HuH-7.5 (cell line): ENCODE measurements around the gene SLC8A2.
"Not testable (repeated sequence)": the region's sequence is repeated elsewhere in the genome, so short reads cannot be mapped to it uniquely, and the experiment has no call there.

Source experiments
- DNase-seq: peaks from one replicate; pipeline ENCODE4 v3.0.0; 2011; ENCODE audit warnings: low spot score

The SLC8A2 gene

DNA sequence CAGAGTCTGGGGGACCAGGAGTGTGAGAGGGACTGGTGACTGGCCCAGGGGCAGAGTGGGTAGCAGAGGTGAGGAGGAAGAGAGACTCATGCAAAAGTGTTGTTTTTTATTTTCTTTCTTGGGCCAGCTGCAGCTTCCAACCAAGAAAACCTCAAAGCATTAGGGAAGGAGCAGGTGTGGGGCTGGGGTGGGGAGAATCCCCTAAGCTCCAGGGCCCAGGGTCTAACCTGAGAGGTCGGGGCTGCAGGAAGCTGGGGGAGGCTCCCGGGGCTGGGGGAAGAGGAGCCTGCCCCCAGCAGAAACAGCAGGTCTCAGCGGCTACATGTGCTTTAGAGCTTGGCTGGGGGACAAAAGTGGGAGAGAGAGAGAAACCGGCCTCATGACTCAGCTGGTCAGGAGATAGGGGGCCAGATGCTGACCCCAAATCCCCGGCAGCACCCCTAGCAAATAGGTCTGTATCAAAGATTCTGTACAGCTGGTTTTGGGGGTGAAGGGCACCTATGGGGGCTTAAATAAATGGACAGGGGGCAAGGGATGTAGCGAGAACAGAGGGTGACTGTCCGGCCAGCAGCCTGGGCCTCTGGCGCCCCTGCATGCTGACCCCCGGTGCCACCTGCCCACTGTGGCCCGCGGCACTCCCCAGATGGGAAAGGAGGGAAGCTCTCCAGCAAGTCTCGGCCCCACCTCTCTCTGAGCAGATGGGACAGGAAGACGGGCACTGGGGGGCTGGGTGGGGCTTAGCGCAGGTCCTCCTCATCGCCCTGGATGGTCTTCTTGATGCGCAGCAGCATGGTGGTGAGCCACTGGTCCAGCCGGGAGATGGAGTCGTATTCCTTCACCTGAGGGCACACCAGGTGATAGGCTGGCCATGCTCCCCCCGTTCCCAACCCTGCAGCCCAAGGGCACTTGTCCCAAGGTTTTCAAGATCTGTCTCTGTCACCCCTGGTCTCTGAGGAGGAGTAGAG, 16.1 kb upstream of the SLC8A2 start:
- no peak for DNase-seq

DNA sequence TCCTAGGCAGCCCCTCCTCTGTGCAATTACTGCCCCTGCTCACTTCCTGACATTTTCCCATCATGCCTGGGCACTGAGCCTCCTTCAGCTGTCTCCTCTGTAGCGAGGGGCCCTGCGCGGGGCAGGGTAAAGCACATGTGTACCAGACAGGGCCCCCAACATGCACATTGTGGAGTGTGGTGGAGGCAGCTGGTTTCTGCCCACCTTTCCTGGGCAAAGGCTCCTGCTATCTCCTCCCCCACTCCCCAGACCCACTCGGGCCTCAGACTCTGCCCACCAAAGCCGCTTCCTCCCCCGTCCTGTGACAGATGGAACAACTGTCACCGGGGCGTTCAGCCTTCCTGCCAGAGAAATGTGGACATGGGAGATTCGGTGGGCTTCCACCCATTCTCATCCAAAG, 15.2 kb upstream of the SLC8A2 start:
- DNase-seq, result no peak

DNA sequence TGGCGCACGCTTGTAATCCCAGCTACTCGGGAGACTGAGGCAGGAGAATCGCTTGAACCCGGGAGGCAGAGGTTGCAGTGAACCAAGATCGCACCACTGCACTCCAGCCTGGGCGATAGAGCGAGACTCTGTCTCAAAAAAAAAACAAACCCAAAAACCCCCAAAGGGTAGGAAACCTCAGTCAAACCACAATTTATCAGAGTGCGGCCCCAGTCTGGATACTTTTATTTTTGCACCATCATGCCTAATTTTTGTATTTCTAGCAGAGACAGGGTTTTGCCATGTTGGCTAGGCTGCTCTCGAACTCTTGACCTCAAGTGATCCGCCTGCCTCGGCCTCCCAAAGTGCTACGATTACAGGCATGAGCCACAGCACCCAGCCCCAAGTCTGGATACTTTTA, 14.5 kb upstream of the SLC8A2 start:
- not testable (repeated sequence) for DNase-seq

DNA sequence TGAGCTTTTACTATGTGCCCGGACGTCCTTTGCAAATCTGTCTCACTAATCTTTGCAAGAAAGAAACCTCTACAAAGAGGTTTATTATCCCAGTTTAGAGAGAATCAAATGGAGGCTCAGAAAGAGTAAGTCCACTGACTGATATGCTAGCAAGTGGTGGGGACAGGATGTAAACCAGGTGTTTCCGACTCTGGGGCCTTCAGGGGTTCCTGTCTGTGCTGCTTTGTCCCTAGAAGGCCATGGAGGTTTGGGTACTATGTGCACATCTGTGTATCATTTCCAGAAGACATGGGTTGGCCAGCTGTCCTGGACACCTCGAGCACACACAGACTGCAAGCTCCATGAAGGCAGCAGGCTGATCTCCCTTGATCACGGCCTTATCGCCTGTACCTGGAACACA, 13.5 kb upstream of the SLC8A2 start:
- DNase-seq, result no peak

DNA sequence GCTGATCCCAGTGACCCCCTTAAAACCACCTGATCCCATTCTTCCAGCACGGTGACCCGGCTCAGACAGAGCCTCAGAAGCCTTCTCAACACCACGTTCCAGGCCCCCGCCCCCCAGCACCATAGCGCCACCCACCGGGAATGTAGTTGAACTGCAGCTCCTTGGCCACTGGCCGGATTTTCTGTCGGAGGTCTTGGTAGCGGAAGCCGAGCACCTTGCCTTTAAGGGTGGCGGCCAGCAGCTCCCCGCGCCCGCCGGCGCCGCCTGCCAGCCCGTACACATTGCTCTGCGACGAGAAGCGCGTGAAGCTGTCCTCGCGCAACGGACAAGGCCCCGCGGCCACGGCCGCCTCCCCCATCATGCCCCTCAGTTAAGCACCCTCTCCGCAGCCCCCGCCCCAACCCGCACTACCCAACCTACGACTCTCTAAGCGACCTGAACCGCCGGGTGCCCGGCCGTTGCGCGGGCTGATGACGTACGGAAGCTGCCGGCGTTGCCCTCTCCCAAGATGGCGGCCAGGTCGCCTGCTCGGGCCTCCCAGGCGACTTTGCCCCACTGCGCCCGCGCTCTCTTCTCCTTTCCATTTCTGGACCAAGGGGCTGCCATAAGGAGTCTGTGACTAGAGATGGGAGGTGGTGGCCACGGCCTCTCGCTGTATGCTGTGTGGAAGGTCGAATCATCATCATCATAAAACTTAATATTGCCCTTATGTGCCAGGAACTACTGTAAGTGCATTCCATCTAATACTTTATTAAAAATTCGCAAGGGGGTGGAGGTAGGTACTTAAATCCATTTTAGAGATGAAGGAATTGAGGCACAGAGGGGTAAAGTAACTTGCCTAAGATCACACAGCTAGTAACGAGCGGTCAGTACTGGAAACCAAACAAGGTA, 12.4 kb upstream of the SLC8A2 start, which contains the start of gene KPTN:
Gene KPTN (minus strand): TSS at position 420 of the 891 bp plus-strand sequence. CDS start 59 bp downstream, at position 361.
- peak; percentile 98 for DNase-seq

DNA sequence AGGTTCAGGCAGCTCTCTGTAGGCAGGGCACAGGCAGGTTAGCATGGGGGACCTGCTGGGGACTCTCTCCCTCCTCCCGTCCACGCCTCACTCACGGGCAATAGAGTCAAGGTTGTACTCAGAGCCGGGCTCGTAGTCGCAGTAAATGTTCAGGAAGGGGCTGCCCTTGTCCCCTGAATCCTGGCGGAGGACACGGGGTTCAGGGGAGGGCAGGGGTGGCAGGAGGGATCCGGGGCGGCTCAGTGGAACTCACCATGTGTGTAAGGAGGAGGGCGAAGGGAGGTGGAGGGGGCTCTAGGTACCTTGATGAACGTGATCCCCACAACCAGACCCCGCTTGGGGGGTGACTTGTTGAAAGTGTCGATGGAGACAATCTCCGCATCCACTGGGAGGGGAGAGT, 11.5 kb upstream of the SLC8A2 start:
- DNase-seq, result no peak

DNA sequence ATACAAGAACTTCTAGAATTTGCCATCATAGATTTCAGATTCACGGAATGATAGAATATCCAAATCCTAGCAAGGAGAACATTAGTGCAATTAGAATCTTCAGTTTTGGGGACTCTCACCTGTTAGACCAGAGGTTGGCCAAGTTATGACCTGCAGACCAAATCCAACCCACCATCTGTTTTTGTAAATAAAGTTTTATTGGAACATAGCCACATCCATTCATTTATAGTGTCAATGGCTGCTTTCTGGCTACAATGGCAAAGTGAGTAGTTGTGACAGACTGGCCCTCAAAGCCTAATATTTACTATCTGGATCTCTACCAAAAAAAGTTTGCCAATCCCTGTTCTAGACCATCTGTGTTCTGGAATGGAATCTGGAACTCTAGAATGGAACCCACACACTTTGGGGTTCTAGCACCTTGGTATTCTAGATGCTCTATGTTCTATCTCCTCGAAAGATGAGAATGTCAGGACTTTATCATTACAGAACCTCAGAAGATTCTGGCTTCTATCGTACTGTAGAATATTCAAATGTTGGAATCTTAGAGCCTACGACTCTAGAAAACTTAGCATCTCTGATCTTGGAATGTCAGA, 9.9 kb upstream of the SLC8A2 start:
- no peak for DNase-seq

DNA sequence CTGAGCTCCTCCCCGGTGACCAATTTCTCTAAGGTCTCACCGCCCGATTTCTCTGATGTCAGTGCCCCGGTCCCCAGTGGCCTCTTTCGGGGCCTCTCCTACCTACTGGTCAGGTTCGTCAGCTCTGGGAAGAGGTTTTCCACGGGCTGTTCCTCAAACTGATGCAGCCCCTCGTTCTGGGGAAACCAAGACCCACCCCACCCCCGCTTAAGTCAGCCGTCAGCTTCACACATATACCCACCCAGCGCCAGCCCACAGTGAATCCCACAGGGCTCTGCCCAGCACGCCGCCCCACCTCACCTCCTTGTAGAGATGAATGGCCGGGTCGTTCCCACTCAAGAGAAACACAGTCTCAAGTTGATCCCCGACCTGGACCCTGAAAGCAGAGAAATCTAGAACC, 9.0 kb upstream of the SLC8A2 start:
- DNase-seq, result no peak

DNA sequence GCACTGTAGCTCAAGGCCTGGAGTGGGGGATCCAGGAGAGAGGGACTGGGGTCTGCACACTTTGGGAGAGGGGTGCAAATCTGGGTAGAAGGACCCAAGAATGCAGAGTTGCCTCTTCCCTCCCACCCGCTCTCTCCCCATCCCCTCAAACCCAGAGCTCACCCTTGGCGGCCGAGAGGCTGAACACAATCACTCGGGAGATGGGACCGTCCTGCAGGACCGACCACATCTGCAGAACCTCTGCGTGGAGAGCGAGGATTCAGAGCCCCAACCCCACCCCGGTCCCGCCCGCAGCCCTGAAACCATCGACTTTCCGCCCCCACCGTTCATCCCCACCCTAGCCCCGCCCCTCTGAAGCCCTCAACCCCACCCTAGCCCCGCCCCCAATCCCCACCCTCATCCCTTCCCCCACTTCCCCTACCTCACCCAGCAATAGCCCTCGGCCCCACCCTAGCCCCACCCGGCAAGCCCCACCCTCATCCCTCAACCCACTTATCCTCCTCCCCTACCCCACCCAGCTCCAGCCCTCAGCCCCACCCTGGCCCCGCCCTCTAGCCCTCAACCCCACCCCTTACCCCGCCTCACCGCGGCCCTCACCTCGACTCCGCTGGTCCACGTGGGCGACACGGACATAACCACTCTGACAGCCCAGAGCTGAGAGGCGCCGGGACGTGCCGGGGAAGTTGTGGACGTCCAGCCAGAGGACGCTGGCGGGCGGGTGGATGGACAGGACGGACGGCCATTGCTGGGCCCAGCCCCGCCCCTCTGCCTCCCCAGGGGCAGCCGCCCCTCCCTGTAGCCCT, 8.2 kb upstream of the SLC8A2 start:
- DNase-seq, result no peak

DNA sequence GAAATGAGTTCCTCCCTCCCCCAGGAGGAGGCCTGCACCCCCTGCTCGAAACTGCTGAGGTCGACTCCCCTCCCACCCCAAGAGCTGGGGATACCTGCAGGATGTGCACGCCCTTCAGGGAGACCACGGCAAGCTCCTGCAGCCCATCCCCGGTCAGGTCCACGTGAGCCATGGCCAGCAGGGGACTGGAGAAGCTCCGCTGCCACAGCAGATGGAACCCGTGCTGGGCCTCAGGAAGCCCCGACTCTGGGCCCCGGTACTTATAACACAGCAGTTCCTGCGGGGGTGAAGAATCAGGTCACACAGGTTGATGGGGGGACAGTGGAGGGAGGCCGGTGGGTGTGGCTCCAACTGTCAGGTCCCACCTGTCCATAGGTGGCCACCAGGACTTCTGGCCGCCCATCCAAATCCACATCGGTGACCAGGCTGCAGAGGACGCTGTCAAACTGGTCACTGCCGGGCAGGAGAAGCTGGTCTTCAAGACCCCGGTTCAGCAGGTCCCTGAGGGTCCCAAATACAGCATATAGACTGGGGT, 4.8 kb upstream of the SLC8A2 start:
- DNase-seq, result no peak

DNA sequence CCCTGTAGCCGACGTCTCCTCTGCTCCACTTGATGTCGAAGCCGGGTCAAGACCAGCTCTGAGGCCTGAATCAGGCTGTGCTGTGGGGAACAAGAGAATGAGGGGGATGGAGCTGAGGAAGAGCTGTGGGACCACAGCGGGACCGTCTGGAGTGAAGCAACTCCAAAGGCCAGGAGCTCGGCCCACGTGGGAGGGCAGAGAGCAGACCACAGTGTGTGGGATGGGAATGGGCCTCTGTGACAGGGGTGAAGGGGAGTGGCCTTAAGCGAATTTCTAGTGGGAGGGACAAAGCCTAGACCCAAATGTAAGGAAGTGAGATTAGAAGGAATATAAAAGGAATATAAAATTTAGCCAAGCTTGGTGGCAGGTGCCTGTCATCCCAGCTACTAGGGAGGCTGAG, 3.8 kb upstream of the SLC8A2 start:
- DNase-seq, result no peak

DNA sequence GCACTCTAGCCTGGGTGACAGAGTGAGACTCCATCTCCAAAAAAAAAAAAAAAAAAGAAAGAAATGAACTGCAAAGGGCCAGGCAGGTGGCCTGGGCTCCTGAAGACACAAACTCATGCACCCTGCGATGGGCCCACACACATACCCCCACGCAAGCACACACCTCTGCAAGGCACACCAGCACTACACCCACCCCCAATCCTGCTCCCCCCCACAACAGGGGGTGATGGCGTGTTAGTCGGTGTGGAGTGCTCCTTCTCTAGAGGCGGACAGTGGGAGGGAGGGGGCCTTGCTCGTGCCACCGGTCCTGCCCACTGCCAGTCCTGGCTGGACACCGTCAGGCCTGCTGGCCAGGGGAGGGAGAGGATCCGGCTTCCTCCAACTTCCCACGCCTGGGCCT, 1.6 kb upstream of the SLC8A2 start:
- DNase-seq, result no peak

DNA sequence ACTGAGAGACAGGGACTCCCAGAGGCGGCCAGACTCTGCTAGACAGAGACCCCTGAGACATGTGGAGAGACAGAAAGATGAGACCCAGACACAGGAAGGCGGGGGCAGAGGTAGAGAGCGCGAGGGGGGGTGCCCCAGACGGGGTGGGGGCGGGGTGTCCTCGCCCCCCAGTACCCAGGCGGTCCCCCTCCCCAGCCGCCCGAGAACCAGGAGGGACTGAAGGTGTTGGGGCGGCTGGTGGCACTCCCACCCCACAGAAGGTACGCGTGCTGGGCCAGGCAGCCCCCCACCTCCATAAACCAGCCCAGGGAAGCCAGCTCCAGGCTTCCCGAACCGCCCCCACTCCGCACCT, 336 bp downstream of the SLC8A2 start:
- DNase-seq, result no peak

DNA sequence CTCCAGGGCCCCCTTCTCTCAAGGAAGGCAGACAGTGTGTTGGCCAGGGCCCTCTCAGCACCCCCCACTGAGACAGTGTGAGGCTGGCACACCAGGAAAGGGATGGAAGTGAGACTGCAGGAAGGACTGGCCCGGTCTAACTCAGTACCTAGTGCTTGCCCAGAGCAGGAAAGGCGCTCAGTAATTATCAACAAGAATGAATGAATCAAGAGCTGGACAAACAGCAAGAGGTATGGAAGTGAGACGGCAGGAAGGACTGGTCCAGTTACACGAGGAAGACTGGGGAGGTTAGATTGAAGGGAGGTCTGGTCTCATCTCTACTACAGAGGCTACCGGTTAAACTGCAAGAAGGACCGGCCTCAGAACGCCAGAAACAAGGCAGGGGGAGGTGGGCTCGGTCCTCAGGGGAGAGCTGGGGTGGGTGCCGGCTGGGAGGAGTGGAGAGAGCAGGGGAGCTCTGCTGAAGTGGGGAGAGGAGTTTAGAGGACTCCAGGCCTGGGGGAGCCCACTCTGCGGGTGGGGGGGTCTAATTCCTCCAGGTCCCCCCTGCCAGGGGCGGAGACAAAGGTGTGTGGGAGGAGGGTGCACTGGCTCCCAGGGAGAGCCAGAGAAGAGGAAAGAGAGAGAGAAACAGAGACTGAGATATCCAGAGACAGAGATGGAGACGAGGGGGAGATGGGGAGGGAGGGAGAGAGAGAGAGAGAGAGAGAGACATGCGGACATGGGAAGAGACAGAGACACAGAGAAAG, 1.1 kb downstream of the SLC8A2 start:
- DNase-seq, result no peak

DNA sequence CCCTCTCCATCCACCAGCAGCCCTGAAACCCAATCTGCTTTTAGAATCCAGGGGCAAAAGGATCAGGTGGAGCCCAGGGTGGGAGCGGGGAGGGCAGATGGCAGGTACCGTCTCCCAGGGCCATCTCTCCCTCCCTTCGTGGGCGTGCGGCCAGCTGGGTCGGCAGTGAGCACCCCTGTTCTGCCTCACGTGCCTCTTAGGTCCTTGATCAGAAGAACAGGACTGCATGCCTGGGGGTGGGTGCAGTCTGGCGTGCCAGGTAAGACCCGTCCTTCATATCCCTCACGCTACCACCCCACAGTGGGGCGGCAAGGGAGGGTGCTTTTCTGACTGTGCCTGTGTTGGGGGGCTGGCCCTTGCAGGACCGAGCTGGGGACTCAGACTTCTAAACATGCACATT, 2.0 kb downstream of the SLC8A2 start:
- DNase-seq, result no peak

DNA sequence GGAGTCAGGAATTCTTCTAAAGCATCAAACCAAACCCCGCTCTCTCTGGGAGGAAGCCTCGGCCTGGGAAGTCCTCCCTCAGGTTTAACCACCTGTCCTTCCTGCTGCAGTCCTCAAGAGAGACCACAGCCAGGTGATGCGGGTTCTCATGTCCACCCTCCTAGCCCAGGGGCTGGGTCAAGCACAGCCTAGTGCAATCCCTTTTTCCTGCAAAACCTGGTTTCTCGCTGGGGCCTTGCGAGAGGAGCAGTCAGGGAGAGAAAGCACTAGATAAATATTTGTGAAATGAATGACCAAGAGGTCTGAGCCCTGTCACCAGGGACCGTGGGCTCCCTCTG, 2.4 kb downstream of the SLC8A2 start:
- DNase-seq, result no peak

DNA sequence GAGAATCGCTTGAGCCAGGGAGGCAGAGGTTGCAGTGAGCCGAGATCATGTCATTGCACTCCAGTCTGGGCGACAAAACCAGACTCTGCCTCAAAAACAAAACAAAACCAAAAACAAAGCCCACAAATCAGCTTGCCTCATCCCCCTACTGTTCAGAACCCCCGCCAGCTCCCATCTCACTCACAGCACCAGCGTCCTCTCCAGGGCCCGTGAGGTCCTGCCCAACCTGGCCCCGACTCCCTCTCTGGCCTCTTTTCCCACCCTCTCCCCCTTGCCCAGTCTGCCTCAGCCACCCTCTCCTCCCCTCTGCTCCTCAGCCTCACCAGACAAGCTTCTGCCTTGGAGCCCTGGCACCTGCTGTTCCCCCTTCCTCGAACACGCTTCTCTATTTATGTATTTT, 3.8 kb downstream of the SLC8A2 start:
- no peak for DNase-seq

DNA sequence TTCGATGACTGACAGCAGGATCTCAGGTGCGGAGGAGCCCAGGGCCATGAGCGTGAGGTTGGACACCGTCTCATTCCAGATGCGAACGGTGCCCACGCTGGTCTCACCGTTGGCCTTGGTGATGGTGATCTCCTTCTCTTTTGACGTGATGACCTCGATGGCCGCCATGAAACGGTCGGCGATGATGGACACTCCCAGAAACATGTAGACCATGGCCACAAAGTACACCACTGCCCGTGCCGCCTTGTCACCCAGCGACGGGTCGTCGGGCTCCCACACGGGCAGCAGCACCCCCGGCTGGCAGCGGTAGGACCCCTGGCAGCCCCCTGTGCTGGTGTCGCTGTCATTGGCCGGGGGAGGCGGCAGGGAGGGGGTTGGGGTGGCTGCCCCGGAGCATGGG, 5.7 kb downstream of the SLC8A2 start:
- DNase-seq, result no peak

DNA sequence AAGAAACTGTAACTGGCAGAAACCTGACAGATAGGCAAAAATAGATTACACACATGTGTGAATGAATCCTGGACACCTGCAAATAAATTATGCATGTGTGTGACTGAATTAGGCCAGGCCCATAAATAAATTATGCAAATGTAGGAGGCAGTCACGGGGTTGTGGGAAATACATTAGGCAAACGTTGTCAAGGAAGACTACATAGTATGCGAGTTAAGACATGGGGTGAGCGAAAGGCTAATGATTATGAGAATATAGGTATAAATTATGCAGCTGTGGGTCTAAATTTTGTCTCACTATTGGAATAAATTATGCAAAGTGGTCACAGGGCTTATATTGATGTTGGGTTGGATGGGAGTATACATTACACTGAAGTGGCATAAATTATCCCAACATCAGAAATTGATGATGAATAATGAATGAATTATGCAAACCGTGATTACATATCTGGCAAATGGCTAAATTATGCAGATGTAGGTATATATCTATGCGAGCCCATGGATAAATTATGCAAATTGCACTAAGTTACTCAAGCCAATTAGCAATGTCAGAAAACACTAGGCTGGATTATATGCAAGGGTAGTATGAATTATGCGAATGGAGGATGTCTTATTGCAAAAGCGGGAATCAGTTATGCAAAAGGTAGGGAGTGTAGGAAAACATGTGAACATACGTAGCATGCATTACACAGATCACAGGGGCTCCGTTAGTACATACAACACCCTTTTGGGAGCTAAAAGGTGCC, 6.8 kb downstream of the SLC8A2 start:
- DNase-seq, result no peak

DNA sequence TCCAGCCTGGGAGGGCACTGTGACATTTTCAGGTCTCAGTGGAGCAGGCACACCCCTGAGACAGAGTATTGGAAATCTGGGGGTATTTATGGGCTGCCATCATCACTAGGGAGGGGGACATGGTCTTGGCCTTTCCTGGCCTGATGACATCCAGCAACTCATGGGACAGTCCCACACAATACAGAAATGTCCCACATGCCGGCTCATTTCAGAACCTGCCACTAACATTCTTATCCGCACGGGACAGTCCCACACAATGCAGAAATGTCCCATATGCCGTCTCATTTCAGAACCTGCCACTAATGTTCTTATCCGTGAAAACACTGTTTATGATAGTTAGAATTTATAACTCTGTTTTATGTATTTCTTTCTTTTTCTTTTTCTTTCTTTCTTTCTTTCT, 9.8 kb downstream of the SLC8A2 start:
- no peak for DNase-seq
